ENCODE data around the gene ATG4A.

The ATG4A gene

DNA sequence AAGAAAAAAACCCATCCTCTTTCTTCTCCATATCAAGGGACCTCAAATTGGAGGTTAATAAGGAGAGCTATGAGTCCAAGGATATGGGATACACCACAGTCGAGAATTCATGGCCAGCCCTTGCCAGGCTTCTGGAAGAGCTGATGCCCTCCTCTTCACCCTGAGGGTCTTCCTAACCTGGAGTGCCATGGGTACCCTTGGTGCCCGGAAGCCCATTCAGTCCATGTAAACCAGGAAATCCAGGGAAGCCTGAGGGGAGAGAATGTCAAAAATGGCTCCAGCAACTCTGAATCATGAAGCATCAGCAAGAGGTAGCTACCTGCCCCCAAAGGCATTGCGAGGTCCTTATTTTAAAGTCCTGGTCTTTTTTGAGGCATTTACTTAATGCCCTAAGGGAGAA, 78.2 kb downstream of the ATG4A start:
- DNase-seq = no peak

DNA sequence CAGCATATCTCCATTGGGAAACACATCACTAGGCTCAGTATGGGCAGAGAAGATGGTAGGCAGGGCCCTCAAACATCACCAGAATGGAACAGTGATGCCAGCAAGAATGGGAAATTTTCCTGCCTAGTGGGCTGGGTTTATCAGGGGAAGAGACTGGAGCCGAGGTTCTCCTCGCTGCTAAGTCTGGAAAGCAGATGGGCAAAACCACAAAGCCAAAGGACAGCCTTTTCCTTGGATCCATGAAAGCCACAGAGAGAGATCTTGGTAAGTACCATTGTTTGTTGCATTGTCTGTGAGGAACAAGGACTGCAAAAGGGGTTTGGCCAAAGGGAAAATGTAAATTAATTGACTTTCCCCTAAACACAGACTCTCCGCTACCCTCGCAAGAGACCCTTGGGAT, 80.1 kb downstream of the ATG4A start:
- DNase-seq = no peak

DNA sequence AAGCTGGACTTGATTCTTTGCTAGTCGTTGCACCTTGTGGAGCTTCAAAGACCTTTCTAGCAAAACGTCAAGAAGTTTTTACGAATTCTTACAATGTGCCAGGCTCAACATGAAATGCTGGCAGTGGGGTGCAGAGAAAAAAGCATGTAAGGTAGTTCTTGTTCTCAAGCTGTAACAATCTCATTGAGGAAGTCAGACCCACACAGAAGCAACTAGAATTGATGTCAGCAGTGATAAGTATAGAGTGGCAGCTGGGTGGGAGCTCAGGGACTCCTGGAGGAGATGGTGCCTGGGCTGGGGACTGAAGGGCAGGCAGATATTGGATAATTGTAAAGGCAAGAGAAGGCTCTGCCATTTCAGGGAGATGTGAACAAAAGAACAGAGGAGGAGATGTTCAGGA, 82.3 kb downstream of the ATG4A start:
- no peak for DNase-seq

DNA sequence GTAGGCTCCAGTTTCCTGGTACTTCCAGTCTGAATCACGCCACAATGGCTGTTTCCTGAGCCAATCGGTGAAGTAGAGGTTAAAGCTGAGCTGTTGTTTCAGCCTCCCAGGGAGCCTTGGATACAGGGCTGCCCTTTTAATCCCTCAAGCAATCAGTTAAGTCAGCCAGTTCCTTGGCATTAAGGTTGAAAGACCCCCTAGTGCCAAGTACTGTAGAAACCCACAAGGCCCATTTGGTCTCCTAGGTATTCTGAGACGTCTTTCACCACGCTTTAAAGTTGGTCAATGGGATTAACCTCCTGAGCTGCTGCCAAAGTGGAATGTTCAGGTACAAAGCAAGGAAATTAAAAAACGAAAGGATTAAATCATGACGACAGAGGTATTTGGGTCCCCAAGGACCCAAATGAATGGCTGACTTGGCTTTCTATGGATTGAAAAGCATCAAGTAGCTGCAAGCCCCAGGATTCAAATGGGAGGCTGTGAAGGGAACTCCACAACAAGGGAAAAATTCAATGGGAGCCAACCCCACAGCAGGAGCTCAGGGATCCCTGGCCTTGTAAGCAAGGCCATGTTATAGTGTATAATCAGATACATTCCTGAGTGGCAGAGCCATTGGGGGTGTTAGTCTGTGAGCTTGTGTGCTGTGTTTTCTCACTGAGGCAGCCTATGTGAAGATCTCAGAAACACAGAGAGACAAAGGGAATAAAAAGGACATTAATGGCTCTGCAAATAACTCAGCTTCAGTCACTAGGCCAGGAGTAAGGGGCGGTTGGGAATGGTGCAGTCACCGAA, 86.0 kb downstream of the ATG4A start:
- DNase-seq = no peak

DNA sequence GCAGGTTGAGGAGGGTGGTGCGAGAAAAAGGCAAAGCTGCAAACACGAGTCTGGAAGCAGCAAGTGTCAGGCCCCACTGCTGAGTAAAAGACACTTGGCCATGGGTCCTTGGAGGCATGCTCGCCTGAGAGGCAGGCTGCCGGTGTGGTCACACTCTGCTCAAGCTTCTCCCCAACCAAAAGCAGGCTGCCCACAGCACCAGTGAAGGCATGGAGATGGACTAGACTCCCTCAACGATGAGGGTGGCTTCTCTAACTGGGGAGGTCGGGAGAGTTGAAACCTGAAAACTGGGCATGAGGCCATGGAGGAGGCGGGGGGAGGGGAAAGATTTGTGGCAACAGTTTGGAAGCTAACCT, 86.5 kb downstream of the ATG4A start:
- no peak for DNase-seq

DNA sequence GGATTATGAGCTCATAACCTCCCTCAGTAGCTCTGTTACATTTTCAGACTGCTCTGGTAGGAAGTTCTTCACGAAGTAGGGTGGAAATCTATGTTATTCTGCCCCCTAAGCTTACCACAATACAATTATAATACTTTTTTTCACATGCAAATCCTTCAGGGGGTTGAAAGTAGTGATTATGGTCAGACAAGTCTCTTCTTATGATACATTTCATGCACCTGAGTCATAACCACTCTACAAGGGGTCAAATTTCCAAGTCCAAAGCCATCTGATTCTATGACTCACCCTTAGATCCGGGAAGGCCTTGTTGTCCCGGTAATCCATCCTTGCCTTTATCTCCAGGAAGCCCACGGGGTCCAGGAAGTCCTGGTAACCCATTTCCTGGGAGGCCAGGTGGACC, 95.2 kb downstream of the ATG4A start:
- no peak for DNase-seq

DNA sequence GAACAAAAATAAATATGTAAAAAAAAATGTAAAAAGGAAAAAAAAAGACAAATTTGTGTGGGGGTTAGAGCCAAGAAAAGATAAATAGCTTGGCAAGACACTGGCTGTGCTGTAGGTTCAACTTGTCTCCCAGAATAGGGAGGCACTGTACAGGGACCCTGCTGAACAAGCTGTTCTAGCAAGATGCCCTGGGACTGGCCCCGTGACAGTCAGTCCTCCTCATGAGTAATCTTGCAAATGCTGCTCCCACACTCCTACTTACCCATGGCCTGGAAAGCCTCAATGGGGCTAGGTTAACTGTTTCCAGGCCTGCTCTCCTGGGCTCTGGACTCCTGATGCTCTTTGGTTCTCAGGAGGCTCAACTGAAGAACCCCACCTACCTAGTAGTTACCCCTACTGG, 106.8 kb downstream of the ATG4A start:
- DNase-seq = no peak

DNA sequence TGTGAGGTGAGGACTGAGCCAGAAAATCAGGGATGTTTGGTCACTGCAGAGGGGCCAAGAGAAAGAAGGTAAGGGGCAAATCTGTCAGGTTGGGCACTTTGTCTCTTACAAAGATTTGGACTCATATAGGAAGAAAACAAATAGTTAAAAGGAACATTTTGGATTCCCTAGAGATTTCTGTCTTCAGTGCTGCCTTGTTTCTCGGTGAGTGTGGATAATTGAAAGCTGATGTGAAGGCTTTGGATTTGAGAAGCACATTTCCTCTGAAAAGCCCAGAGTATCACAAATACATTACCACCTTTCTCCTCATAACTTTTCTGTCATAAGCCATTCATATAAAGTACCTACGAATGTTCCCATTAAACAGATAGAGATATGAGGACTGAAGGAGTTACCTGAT, 107.5 kb downstream of the ATG4A start:
- DNase-seq = no peak

DNA sequence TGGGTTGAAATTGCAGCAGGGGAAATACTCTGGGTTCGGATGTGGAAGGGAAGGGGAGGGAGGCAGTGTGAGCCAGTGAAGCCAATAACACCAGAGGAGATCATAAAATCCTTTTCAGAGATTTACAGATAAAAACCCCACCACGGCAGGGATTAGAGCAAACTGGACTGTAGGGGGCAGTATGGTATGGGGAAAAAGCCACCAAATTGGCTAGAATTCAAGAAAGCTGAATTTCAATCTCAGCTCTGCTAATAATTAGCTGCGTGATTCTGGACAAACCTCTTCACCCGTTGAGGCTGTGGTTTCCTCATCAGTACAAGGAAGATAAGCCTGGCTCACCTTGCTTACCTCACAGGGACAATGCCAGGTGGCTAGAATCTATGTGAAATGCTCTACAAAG, 108.1 kb downstream of the ATG4A start:
- no peak for DNase-seq

DNA sequence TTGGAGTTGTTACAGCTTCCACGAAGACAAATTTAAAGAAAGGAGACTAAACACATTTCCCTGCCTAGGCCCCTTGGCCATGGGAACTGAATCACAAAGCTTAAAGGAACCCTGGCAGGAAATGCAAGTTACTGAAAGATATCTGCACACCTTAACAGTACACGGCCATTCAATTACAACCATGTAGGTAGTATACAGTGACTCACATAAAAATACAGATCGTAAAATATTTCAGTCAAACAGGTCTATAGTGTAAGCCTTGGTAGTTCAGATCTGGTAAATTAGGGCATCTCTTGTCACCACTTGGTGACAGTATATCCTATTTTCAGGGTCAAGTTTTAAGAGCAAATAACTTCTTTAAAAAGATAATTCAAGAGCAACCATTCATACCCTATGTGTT, 112.0 kb downstream of the ATG4A start:
- DNase-seq = no peak
